HG02970 (cell line): ENCODE results near the gene ASB10.

Source experiments
- ATAC-seq: cut with Tn5 transposase; IDR thresholded peaks from one replicate; pipeline ENCODE4 v1.9.1; 2021; ENCODE audit warnings: mild to moderate bottlenecking, moderate library complexity, moderate number of reproducible peaks; ENCODE audit not compliant: unreplicated experiment, low FRiP score

ASB10 gene

GRCh38 chr7:151128144-151128543 lies 58.9 kb downstream of the ASB10 start:
- no peak for ATAC-seq

GRCh38 chr7:151126491-151127137 lies 60.4 kb downstream of the ASB10 start:
- ATAC-seq, result no peak

DNA sequence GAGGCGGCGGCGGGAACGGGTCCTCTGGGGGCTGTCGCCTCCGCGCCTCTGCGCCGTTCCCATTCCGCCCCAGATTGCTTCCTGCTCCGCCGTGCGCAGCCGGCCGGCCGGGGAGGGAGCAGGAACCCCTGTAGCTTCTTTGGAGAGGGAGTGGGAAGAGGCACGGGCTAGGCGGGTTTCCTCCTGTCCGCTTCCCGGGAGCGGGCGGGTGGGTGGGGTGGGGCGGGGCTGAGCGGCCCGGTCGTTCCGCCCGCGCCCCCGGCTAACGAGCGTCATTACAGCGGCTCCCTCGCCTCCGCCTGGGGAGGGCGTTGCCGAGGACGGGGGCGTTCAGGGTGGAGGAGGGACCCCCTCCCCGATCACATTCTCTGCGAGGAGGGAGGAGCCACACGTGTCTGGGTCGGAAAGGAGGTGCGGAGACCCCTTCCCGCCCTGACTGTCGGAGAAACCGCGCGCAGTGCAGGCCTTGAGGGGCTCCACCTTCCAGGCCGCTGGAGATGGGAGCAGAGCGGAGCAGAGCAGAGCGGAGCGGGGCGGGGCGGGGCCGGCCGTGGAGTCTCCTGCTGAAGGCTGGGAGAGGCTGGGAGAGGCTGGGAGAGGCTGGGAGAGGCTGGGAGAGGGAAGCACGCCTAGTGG lies 61.1 kb downstream of the ASB10 start:
- no peak for ATAC-seq
